Caco-2 (cell line): ENCODE results near the gene UNC79. TPM values are rescaled to one million over a fixed set of nuclear protein-coding genes. Genes with fewer than 3 reads are reported as not detected.

Source experiments
- BruUV-seq: library from RNA; stranded (reverse); fragments of 400-500 nt; replicated peaks from 2 replicates; lab custom pipeline; 2021; lab: Mats Ljungman, UMichigan
- CTCF ChIA-PET: fragments of 300-600 bp; sonication (Branson Sonifier 250); formaldehyde crosslinking; loops from one replicate; lab custom pipeline; 2022; ENCODE audit warnings: antibody characterized with exemption; lab: Charles Lee
- POLR2A ChIA-PET: fragments of 300-600 bp; sonication (Branson Sonifier 250); formaldehyde crosslinking; loops from one replicate; lab custom pipeline; 2022; ENCODE audit warnings: antibody characterized with exemption; lab: Charles Lee
- DNase-seq, 2 experiments: peaks; one replicate each; pipeline versions ENCODE4 v3.0.0 to v3.0.0-alpha.2; 2020 to 2022
- H3K27me3 ChIP-seq: replicated peaks from 2 replicates; pipeline ENCODE4 v1.6.0; 2011; ENCODE audit warnings: low read length; ENCODE audit not compliant: control insufficient read depth, insufficient read depth
- H3K36me3 ChIP-seq: 2 replicates; pipeline ENCODE4 v1.5.1; 2011; ENCODE audit warnings: low read length; ENCODE audit not compliant: control insufficient read depth, insufficient read depth
- H3K4me1 ChIP-seq: fragments of 250-450 bp; sonication (Bioruptor Pico); 2 replicates; pipeline ENCODE4 v1.5.1; 2020; ENCODE audit warnings: mild to moderate bottlenecking
- H3K4me3 ChIP-seq: 2 replicates; pipeline ENCODE4 v1.5.1; 2011; ENCODE audit warnings: low read depth, mild to moderate bottlenecking, control low read depth, low read length
- H3K9me3 ChIP-seq: fragments of 250-450 bp; sonication (Bioruptor Pico); 2 replicates; pipeline ENCODE4 v1.5.1; 2020; ENCODE audit warnings: mild to moderate bottlenecking, moderate library complexity
- H3K27ac Mint-ChIP-seq: one replicate; pipeline ENCODE4 v1.8.0; 2022; ENCODE audit warnings: mixed read lengths; ENCODE audit not compliant: unreplicated experiment
- H3K27me3 Mint-ChIP-seq: one replicate; pipeline ENCODE4 v1.8.0; 2022; ENCODE audit warnings: mixed read lengths; ENCODE audit not compliant: insufficient read depth, unreplicated experiment
- H3K36me3 Mint-ChIP-seq: one replicate; pipeline ENCODE4 v1.8.0; 2022; ENCODE audit warnings: mild to moderate bottlenecking, mixed read lengths; ENCODE audit not compliant: insufficient read depth, unreplicated experiment
- H3K4me1 Mint-ChIP-seq: one replicate; pipeline ENCODE4 v1.8.0; 2022; ENCODE audit warnings: low read depth, mixed read lengths; ENCODE audit not compliant: unreplicated experiment
- H3K4me3 Mint-ChIP-seq: one replicate; pipeline ENCODE4 v1.8.0; 2022; ENCODE audit warnings: mild to moderate bottlenecking, moderate library complexity, mixed read lengths; ENCODE audit not compliant: unreplicated experiment
- H3K9me3 Mint-ChIP-seq: one replicate; pipeline ENCODE4 v1.8.0; 2022; ENCODE audit warnings: mixed read lengths; ENCODE audit not compliant: unreplicated experiment
- CTCF ChIP-seq, 2 experiments: fragments of 200-600 bp in 1 of 2; IDR thresholded peaks; 1 replicate in 1 of 2; 2 replicates in 1 of 2; pipeline versions ENCODE4 v1.5.1 to v1.8.0; 2011 to 2022; ENCODE audit warnings: antibody characterized with exemption in 1 of 2, control low read depth in 1 of 2, inconsistent platforms in 1 of 2, low read depth in 1 of 2, low read length in 1 of 2, mild to moderate bottlenecking in 1 of 2, moderate library complexity in 1 of 2; ENCODE audit not compliant: insufficient read depth in 1 of 2, severe bottlenecking in 1 of 2, unreplicated experiment in 1 of 2
- intact Hi-C: fragments of 100-400 bp; cut with micrococcal nuclease; formaldehyde crosslinking; loops from one replicate; pipeline ENCODE4 v1.10.0; 2022; ENCODE audit not compliant: unreplicated experiment
- total RNA-seq: library from RNA; stranded (reverse); gene quantifications from 2 replicates; pipeline ENCODE4 v1.2.3, GENCODE V29; 2022

Gene UNC79
- total RNA-seq, 1 experiment from 2014 or later = 0.07 TPM

- ChIA-PET CTCF (no interaction called here), POLR2A (no interaction called here)
- Histone ChIP-seq H3K9me3 (no peaks in the 10 kb centered on the region), H3K4me1 (no peaks in the 10 kb centered on the region), H3K36me3 (no peaks in the 10 kb centered on the region), H3K27me3 (no peaks in the 10 kb centered on the region), H3K4me3 (no peak overlapping the region)
- H3K4me1 Mint-ChIP-seq = no peaks in the 10 kb centered on the region
- no peak overlapping the region for H3K4me3 Mint-ChIP-seq
- no peak for TF ChIP-seq CTCF (IDR thresholded peaks at IDR 0.05; ENCODE audit: insufficient read depth in 1 of 2, low read depth in 1 of 2, low read length in 1 of 2, severe bottlenecking in 1 of 2, unreplicated experiment in 1 of 2)
- DNase-seq = no peak
- H3K27me3 Mint-ChIP-seq = peaks cover 9% of the 10 kb centered on the region
- BruUV-seq = no TSS peak
- H3K36me3 Mint-ChIP-seq = no peaks in the 10 kb centered on the region
- no peaks in the 10 kb centered on the region for H3K9me3 Mint-ChIP-seq
- intact Hi-C loops = no loop called here
- H3K27ac Mint-ChIP-seq = no peak overlapping the region
These were observed 118.9 kb downstream of the UNC79 start for GRCh38 chr14:93549595-93549994.

- Mint-ChIP-seq H3K27ac (peak overlapping the region; percentile 31), H3K4me3 (no peak overlapping the region), H3K36me3 (no peaks in the 10 kb centered on the region), H3K9me3 (peaks cover 28% of the 10 kb centered on the region), H3K27me3 (peaks cover 5% of the 10 kb centered on the region), H3K4me1 (peaks cover 27% of the 10 kb centered on the region)
- ChIA-PET CTCF (no interaction called here), POLR2A (interaction anchor here (0.5 kb wide), 1 partner anchor 1593 kb away, joined by 6 read pairs; no protein-coding TSS in a partner anchor)
- no peak overlapping the region for H3K4me3 ChIP-seq
- BruUV-seq = no TSS peak
- peaks cover 13% of the 10 kb centered on the region for H3K4me1 ChIP-seq
- no peaks in the 10 kb centered on the region for H3K27me3 ChIP-seq
- intact Hi-C loops = no loop called here
- H3K9me3 ChIP-seq = no peaks in the 10 kb centered on the region
- H3K36me3 ChIP-seq = no peaks in the 10 kb centered on the region
- DNase-seq = no peak
- no peak for TF ChIP-seq CTCF (IDR thresholded peaks at IDR 0.05; ENCODE audit: insufficient read depth in 1 of 2, low read depth in 1 of 2, low read length in 1 of 2, severe bottlenecking in 1 of 2, unreplicated experiment in 1 of 2)
These were observed 134.2 kb downstream of the UNC79 start for GRCh38 chr14:93564918-93565317.

DNA sequence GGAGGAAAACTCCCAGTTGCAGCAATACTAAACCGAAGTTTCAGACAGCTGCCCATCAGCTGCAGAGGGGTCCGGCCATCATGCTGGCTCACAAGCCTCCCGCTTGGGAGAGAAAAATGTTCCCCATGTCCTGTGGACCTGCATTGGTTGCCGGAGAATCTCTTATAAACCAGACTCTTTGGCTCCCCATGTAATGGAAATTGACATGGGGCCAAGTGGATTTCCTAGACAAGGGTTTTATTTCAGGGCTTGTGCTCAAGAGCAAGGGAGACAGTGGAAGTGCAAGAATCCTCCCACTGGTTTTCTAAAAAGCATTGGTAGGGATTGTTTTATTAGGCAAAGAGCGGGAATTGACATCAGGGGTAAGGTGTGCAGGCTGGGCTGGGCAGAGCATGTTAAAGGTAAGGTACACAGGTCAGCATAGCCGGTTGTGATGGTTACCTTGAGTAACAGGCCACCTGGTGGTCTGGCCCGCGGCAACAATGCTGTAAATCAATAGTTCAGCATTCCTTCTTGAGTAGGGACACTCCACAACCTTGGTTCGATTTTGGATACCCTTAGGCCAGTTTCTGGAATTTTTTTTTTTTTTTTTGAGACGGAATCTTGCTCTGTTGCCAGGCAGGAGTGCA lies 135.4 kb downstream of the UNC79 start:
- H3K9me3 Mint-ChIP-seq = peaks cover 21% of the 10 kb centered on the region

More for the DNA sequence above, 135.4 kb downstream of the UNC79 start:
- Mint-ChIP-seq H3K4me1 (peaks cover 27% of the 10 kb centered on the region), H3K36me3 (no peaks in the 10 kb centered on the region), H3K27ac (peak overlapping the region; percentile 12), H3K27me3 (peaks cover 2% of the 10 kb centered on the region), H3K4me3 (no peak overlapping the region)
- no peaks in the 10 kb centered on the region for H3K36me3 ChIP-seq
- no peak overlapping the region for H3K4me3 ChIP-seq
- no peak for TF ChIP-seq CTCF (IDR thresholded peaks at IDR 0.05; ENCODE audit: insufficient read depth in 1 of 2, low read depth in 1 of 2, low read length in 1 of 2, severe bottlenecking in 1 of 2, unreplicated experiment in 1 of 2)
- CTCF ChIA-PET = interaction anchor here (0.7 kb wide), 1 partner anchor 110 kb away, joined by 4 read pairs; no protein-coding TSS in a partner anchor
- no peaks in the 10 kb centered on the region for H3K27me3 ChIP-seq
- no peaks in the 10 kb centered on the region for H3K9me3 ChIP-seq
- peaks cover 13% of the 10 kb centered on the region for H3K4me1 ChIP-seq
- no TSS peak for BruUV-seq
- peak in 1 of 2 experiments; percentile 43 for DNase-seq
- POLR2A ChIA-PET = no interaction called here
- intact Hi-C loops = no loop called here
